HCT116 (cell line): ENCODE results near the gene GTF2I. TPM values are rescaled to one million over a fixed set of nuclear protein-coding genes. Genes with fewer than 3 reads are reported as not detected.
A peak's percentile ranks its signal among the peaks of the same experiment; 100 is the strongest.
"Not testable (repeated sequence)": the region's sequence is repeated elsewhere in the genome, so short reads cannot be mapped to it uniquely, and the experiment has no call there.

ENCODE experiments used
- ATAC-seq: fragments of 200-7000 bp; cut with Tn5 transposase; 2 replicates; pipeline ENCODE4 v1.9.1; 2020; ENCODE audit warnings: mild to moderate bottlenecking, moderate library complexity
- BruUV-seq: library from RNA; stranded (reverse); fragments of 400-500 nt; replicated peaks from 2 replicates; lab custom pipeline; 2021; lab: Mats Ljungman, UMichigan
- CTCF ChIA-PET: fragments of 300-600 bp; sonication (Branson Sonifier 250); formaldehyde crosslinking; loops from one replicate; lab custom pipeline; 2021; ENCODE audit warnings: antibody characterized with exemption; lab: Charles Lee
- POLR2A ChIA-PET: fragments of 300-600, 350-600 bp; sonication (Branson Sonifier 250); formaldehyde crosslinking; loops from one replicate; lab custom pipeline; 2021; ENCODE audit warnings: antibody characterized with exemption; lab: Charles Lee
- RAD21 ChIA-PET, 2 experiments: fragments of 300-600 bp; sonication (Branson Sonifier 250); formaldehyde crosslinking; loops; one replicate each; lab custom pipeline; 2023; ENCODE audit warnings: low total read pairs in 2 of 2; ENCODE audit not compliant: uncharacterized antibody in 2 of 2, unreplicated experiment in 2 of 2, low non-redundant PET in 1 of 2; lab: Charles Lee
- DNase-seq: peaks from one replicate; pipeline ENCODE4 v3.0.0-alpha.2; 2010; ENCODE audit warnings: low read depth, low spot score
- H2AFZ ChIP-seq: fragments of 200-600 bp; shearing (Covaris generic), sonication (generic); 2 replicates; pipeline ENCODE4 v1.6.1; 2017; ENCODE audit warnings: low read depth, mixed run types, mixed read lengths, antibody characterized with exemption, low read length; ENCODE audit not compliant: poor library complexity, severe bottlenecking
- H3K27ac ChIP-seq: 2 replicates; pipeline ENCODE4 v1.5.1; 2012; ENCODE audit warnings: low read depth, low read length
- H3K27me3 ChIP-seq: fragments of 200-600 bp; sonication (generic); 2 replicates; pipeline ENCODE4 v1.6.1; 2016; ENCODE audit warnings: mixed run types, low read length, mixed read lengths; ENCODE audit not compliant: insufficient read depth
- H3K36me3 ChIP-seq, 2 experiments: fragments of 200-500 bp in 1 of 2; fragments of 200-600 bp in 1 of 2; sonication (Bioruptor generic) in 1 of 2; sonication (generic) in 1 of 2; 2 replicates each; pipeline versions ENCODE4 v1.5.1 to v1.6.1; 2014 to 2016; ENCODE audit warnings: low read length in 2 of 2, inconsistent platforms in 1 of 2, mixed read lengths in 1 of 2, mixed run types in 1 of 2; ENCODE audit not compliant: insufficient read depth in 2 of 2, control insufficient read depth in 1 of 2
- H3K4me1 ChIP-seq, 2 experiments: fragments of 200-600 bp in 1 of 2; sonication (generic) in 1 of 2; 2 replicates each; pipeline versions ENCODE4 v1.5.1 to v1.6.1; 2012 to 2017; ENCODE audit warnings: low read length in 2 of 2, inconsistent platforms in 1 of 2, mild to moderate bottlenecking in 1 of 2, mixed read lengths in 1 of 2, mixed run types in 1 of 2, moderate library complexity in 1 of 2; ENCODE audit not compliant: insufficient read depth in 2 of 2, control insufficient read depth in 1 of 2
- H3K4me2 ChIP-seq: fragments of 200-600 bp; sonication (generic); 2 replicates; pipeline ENCODE4 v1.6.1; 2017; ENCODE audit warnings: mixed run types, low read length, mixed read lengths
- H3K4me3 ChIP-seq, 2 experiments: fragments of 200-600 bp in 1 of 2; sonication (generic) in 1 of 2; replicated peaks in 1 of 2; 2 replicates each; pipeline ENCODE4 v1.5.1; 2011 to 2016; ENCODE audit warnings: low read length in 2 of 2, control low read depth in 1 of 2, low read depth in 1 of 2, mild to moderate bottlenecking in 1 of 2, mixed read lengths in 1 of 2, mixed run types in 1 of 2
- H3K79me2 ChIP-seq: fragments of 200-600 bp; sonication (generic); 2 replicates; pipeline ENCODE4 v1.6.1; 2017; ENCODE audit warnings: mild to moderate bottlenecking, mixed run types, low read length, moderate library complexity, mixed read lengths; ENCODE audit not compliant: insufficient read depth
- H3K9ac ChIP-seq: fragments of 200-600 bp; sonication (generic); 2 replicates; pipeline ENCODE4 v1.6.1; 2016; ENCODE audit warnings: low read length, mixed read lengths
- H3K9me2 ChIP-seq: fragments of 200-600 bp; sonication (generic), shearing (Covaris generic); 2 replicates; pipeline ENCODE4 v1.6.1; 2017; ENCODE audit warnings: mixed run types, mild to moderate bottlenecking, moderate library complexity; ENCODE audit not compliant: insufficient read depth
- H3K9me3 ChIP-seq, 2 experiments: fragments of 200-500 bp in 1 of 2; fragments of 200-600 bp in 1 of 2; sonication (Bioruptor generic) in 1 of 2; sonication (generic) in 1 of 2; 2 replicates each; pipeline ENCODE4 v1.6.1; 2014 to 2017; ENCODE audit warnings: low read length in 2 of 2, mixed read lengths in 2 of 2, inconsistent platforms in 1 of 2, low read depth in 1 of 2, mild to moderate bottlenecking in 1 of 2, mixed run types in 1 of 2, moderate library complexity in 1 of 2; ENCODE audit not compliant: control insufficient read depth in 1 of 2, insufficient read depth in 1 of 2
- H4K20me1 ChIP-seq: fragments of 200-600 bp; sonication (generic), shearing (Covaris generic); 2 replicates; pipeline ENCODE4 v1.6.1; 2017; ENCODE audit warnings: mixed run types, mild to moderate bottlenecking, moderate library complexity; ENCODE audit not compliant: insufficient read depth
- POLR2AphosphoS5 ChIP-seq: IDR thresholded peaks from 2 replicates; pipeline ENCODE4 v1.6.1; 2011; ENCODE audit warnings: mild to moderate bottlenecking, low read depth, low read length, moderate library complexity
- intact Hi-C: fragments of 100-400 bp; cut with micrococcal nuclease; formaldehyde crosslinking; loops from 2 replicates; pipeline ENCODE4 v1.10.0; 2022
- total RNA-seq: library from RNA; stranded (reverse); gene quantifications from one replicate; pipeline ENCODE4 v1.2.1, GENCODE V29; 2021; ENCODE audit not compliant: unreplicated experiment

GTF2I gene
- total RNA-seq, 1 experiment from 2014 or later, result 164 TPM

- POLR2A ChIA-PET, H3K27me3 ChIP-seq, H3K9me2 ChIP-seq, intact Hi-C loops, DNase-seq, CTCF ChIA-PET, RAD21 ChIA-PET, H3K9ac ChIP-seq, BruUV-seq, H2AFZ ChIP-seq, H4K20me1 ChIP-seq, H3K79me2 ChIP-seq, H3K9me3 ChIP-seq, H3K4me1 ChIP-seq, H3K4me3 ChIP-seq, H3K36me3 ChIP-seq, H3K4me2 ChIP-seq, ATAC-seq, H3K27ac ChIP-seq: not testable (repeated sequence)
Measured at GRCh38 chr7:74781746-74782145, 124.2 kb downstream of the GTF2I start.

DNA sequence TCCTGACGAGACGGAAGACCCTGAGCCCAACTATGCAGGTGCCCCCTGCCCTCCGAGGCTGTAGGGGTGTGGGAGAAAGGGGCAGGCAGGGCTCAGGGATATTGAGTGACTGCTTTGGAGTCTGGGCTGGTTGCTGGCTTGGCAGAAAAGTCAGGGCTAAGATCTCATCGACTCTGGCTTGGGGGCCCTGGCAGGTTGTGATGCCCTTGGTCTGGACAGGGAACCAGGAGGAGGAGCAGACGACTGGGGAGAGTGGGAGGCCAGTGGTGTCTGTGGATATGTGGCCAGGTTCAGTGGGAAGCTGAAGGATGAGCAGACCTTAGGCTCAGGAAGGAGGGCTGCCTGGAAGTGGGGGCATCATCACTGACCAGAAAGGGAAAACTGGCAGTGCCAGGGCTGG, 126.1 kb downstream of the GTF2I start:
- H3K9ac ChIP-seq, DNase-seq, intact Hi-C loops, H3K27ac ChIP-seq, H3K79me2 ChIP-seq, H3K4me1 ChIP-seq, H3K4me3 ChIP-seq, RAD21 ChIA-PET, H2AFZ ChIP-seq, BruUV-seq, H3K9me3 ChIP-seq, POLR2A ChIA-PET, H3K4me2 ChIP-seq, H3K27me3 ChIP-seq, H3K9me2 ChIP-seq, H3K36me3 ChIP-seq, H4K20me1 ChIP-seq, CTCF ChIA-PET, ATAC-seq: not testable (repeated sequence)

- H3K27me3 ChIP-seq, H3K4me1 ChIP-seq, H3K27ac ChIP-seq, H4K20me1 ChIP-seq, H3K9me3 ChIP-seq, BruUV-seq, intact Hi-C loops, H3K9ac ChIP-seq, H2AFZ ChIP-seq, H3K9me2 ChIP-seq, RAD21 ChIA-PET, CTCF ChIA-PET, POLR2A ChIA-PET, H3K79me2 ChIP-seq, H3K36me3 ChIP-seq: not testable (repeated sequence)
- Histone ChIP-seq H3K4me2 (peak overlapping the region; percentile 30; the same call in 1 of the 2 replicates), H3K4me3 (0 out of 4 replicates have a peak overlapping the region, but pooled peaks of 1 of the 2 experiments have one; percentile 20)
- DNase-seq (peak; percentile 53), ATAC-seq (peak; percentile 94)
- 0 out of 2 replicates have a peak, but pooled peaks have one; percentile 22 for TF ChIP-seq POLR2AphosphoS5
Measured at GRCh38 chr7:74788369-74789150, 131.0 kb downstream of the GTF2I start.

DNA sequence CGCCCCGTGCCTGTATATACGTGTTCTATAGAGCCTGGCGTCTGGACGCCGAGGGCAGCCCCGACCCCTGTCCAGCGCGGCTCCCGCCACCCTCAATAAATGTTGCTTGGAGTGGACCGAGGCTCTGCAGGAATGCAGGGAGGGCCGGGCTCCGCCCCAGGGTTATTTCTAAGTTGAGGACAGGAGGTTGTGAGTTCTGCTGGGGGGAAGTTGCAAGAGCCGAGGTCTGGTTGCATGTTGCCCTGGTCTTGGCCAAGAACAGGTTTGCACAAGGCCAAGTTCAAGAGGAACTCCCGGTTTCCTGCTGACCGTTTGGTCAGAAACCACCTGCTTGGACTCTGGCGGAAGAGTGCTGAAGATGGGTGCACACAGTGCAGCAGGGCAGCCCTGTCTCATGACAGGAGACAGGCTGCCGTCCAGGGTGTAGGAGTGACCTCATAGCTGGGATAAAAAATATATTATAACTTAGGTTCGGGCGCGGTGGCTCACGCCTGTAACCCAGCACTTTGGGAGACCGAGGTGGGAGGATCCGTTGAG, 131.8 kb downstream of the GTF2I start:
- H3K4me3 ChIP-seq, H3K4me1 ChIP-seq, H3K27me3 ChIP-seq, H2AFZ ChIP-seq, H3K9me2 ChIP-seq, H3K79me2 ChIP-seq, CTCF ChIA-PET, ATAC-seq, H4K20me1 ChIP-seq, H3K9ac ChIP-seq, intact Hi-C loops, POLR2A ChIA-PET, H3K36me3 ChIP-seq, RAD21 ChIA-PET, H3K4me2 ChIP-seq, DNase-seq, H3K27ac ChIP-seq, H3K9me3 ChIP-seq: not testable (repeated sequence)
- BruUV-seq, result TSS peak; percentile 46
